Stimulated activated CD4-positive, alpha-beta T cell treated with anti-CD3 and anti-CD28 coated beads, Interleukin-15, amount 100 ng/mL, for 1 hour (primary cell): Measurements from ENCODE around the gene THBD.

Experiments
- DNase-seq, 2 donors: peaks; one replicate each; pipeline ENCODE4 v3.0.0-alpha.2; 2020; ENCODE audit warnings: low read depth in 1 of 2, low spot score in 1 of 2

The THBD gene

GRCh38 chr20:23013429-23013828, 36.0 kb downstream of the THBD start:
- DNase-seq, result no peak

GRCh38 chr20:23011008-23011721, 38.3 kb downstream of the THBD start:
- no peak for DNase-seq

DNA sequence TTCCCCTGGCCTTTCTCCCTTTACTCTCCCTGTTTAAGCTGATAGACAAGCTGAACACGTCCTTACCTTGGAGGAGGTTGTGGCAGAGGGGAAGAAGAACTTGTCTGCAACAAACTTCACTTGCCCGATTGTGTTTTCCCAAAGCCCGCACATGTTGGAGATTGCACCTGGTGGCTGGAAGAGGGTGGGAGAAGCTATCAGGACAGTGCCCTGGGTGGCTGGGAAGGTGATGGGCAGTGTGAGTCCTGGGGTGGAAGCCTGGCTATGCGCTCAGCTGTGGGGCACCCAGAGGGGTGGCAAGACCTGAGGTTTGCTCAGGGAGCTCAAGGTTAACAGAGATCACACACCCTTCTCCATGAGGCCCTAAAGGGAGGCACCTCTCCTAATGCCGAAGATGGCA, 39.4 kb downstream of the THBD start:
- DNase-seq, result no peak

DNA sequence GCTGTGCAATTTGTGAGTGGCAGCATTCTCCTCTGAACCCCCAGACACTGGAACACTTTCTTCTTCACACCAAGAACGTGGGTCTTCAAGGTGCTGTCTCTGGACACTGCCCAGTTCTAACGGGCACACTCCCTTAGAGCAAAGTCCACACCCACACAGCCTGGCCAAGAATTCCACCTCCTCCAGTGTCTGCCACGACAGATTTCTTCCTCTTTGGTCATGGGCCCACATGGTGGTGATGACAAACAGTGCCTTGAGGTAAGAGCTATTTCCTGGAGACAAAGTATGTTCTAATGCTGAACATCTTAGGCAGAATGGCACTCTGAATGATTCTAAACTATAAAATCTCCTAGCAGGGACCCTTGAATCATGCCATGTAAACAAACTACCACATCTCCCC, 39.8 kb downstream of the THBD start:
- DNase-seq, result no peak

DNA sequence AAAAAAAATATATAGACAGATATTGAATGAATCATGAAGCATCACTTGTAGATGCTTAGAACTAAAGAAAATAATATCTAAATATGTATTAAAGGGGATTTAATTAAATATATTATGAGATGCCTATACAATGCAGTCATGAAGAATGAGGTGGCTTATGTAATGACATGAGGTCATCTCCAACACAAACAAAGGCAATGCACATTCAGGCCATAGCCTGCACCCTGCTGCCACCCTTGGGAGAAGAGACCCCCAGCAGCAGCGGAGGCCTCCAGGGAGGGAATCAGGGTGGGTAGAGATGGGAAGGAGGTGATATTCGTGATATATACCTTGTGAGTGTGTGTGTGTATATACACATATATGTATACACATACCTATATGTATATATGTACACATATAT, 40.8 kb downstream of the THBD start:
- DNase-seq, result no peak

GRCh38 chr20:23007886-23008655, 41.4 kb downstream of the THBD start:
- no peak for DNase-seq

DNA sequence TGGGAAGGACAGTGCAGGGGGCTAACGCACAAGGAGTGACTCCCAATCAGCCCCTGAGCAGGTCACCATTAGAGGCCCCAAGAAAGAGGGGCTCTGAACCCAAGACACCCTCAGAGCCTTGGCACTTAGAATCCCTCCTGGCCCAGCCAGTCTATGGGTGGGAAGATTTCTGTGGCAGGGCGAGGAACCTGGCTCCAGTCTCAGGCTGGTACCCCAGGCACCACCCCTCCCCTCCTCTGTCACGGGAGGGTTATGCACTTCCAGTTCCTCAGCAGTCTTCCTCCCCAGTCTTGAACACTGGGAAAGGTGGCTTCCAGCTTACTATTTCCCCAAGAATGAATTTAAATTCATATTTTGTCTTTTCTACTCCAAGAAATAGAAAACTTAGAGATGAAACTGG, 42.0 kb downstream of the THBD start:
- DNase-seq, result no peak

GRCh38 chr20:23005776-23006175, 43.7 kb downstream of the THBD start:
- DNase-seq, result no peak

DNA sequence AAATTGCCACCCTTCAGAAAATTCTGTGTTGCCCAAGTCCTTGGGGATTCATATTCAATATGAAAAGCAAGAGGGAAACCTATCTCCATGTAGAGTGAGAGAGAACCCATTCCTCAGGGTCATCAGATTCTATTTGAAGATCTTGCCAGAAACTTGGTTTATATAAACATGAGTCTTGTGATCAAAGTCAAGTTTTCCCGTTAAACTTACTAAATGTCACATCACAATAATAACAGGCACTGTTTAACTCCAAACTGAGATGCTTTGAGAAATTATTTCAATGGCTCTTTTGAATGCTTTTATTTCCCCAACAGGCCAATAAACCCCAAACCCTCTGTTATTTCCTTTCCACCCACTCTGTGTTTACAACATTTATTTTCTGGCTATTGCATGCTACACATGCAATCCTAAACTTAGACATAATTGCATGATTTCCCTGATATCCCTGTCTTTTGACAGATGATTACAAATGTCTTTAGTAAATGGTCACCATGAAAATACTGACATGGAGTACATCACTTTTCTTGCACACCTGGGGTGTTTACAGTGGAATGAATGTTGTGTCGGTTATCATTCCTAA, 45.5 kb downstream of the THBD start:
- no peak for DNase-seq

DNA sequence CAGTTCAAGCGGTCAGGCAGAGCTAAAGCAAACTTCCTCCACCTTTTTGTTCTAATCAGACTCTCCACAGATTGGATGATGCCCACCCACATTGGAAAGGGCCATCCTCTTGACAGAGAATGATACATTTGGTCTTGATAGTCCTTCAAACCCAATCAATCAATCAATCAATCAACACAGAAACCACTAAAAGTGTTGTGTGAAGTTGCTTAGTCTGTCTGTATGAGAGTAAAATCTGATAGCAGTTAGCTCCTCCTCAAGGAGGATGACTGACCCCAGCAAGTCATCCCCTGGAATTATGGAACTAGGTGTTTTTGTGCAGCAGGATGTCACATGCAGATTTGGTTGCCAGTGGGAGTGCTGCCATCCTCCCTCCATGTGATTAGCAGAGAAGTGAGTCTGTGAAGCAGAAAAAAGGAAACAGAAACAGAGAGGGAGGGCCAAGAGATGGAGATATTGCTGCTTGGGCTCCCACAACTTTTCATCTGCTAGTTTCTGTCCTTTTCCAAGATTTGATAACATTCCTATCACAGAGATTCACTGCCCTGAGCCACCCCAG, 46.3 kb downstream of the THBD start:
- DNase-seq, result no peak

DNA sequence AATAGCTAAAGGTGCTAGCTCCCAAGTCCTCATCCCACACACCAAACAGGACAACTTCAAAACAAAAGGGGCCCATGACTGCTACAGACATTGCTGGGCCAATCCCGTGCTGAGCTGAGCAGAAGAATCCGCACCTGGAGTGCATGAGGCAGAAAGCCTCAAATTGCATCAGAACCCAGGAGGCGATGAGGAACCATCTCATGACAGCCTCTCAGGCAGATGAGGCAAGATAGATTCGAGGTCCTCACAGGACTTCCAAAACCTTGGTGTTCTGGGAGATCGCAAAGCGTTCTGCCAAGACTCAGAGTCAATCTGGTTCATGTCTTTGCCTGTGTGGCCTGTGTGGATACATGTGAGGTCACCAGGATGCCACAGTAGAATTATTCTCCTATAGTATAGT, 47.2 kb downstream of the THBD start:
- DNase-seq, result no peak

DNA sequence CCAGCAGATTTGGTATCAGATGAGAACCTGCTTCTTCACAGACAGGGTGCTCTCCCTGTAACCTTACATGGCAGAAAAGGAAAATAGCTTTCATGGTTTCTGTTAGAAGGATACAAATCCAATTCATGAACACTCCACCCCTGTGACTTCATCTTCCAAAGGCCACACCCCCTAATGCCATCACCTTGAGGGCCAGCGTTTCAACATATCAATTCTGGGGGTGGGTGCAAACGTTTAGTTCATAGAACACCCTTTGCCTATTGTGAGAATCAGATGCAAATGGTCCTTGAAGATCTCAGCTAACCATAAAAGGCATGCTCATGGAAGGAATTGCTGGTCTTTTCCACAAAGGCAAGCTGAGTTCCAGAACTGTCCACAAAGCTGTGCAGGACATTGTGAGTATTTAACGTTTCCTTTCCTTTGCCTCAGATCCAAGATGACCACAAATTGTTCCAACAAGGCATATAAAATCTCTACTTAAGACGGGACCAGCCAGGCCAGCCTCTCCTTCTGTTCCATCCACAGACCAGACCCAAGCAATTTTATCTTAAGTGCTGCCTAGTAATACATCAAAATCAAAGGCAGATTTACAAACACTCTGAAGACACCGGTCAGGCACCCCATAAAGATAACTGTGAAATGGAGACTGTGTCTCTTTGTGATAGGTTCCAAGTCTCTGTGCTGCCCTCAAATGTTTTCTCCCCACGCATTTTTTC, 49.1 kb downstream of the THBD start:
- no peak for DNase-seq

- DNase-seq, result no peak
These were observed 49.7 kb downstream of the THBD start for GRCh38 chr20:22999756-23000155.

DNA sequence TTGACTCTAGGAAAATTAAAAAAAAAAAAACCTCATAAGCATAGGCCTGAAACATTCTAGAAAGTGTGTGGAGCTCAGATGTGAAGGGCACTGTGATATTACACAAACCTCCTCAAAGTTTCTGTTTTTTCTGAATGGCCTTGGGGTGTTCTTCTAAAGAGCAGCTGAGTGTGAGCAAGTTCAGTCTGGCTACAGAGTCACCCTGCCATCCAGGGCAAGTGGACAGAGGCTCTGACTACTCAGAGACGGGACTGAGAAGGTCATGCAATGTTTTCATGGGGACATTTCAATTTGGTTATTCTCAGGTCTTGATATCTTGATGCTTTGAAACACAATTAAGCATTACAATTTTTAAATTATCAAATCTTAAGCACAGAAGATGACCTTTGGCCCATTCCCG, 51.0 kb downstream of the THBD start:
- no peak for DNase-seq

GRCh38 chr20:22995923-22996322, 53.5 kb downstream of the THBD start:
- no peak for DNase-seq
